ENCODE data around the gene NUDT16L1.
A peak's percentile ranks its signal among the peaks of the same experiment; 100 is the strongest.

The NUDT16L1 gene

DNA sequence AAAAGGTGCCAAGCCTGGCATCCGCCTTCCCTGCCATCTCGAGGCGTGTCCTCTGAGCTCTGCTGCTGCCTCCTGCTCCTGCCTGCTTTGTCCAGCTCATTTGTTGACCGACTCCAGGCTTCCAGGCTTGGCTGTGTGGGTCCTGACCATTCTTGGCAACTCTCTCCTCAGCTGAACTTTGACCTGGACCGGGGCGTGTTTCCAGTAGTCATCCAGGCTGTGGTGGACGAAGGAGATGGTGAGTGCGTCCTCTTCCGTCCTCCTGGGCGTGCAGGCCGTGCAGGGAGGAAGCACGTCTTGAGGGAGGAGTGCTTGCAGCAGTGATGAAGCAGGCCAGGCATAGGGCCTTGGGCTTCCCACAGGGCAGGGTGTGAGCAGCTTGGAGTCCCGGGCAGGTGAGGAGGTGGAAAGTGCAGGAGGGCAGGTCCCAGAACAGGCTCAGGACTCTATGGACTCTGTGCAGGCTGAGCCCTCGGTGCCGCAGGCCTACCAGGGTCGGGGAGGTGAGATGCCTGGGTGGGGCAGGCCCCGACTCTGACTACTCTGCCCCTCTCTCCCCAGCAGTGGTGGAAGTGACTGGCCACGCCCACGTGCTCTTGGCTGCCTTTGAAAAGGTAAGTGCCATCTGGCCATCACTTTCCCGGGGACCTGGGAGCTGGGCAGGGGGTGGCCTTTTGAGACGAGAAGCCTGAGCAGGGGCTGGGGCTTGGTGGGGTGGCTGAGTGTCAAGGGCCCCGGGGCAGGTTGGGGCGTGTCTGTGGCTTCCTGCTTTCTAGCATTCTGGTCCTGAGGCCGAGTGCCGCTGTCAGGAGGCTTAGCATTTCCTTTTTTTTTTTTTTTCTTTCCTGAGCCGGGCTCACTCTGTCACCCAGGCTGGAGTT is 28.6 kb upstream of the NUDT16L1 start:
- DNase-seq (ENCODE audit: low read depth), result peak; percentile 47

DNA sequence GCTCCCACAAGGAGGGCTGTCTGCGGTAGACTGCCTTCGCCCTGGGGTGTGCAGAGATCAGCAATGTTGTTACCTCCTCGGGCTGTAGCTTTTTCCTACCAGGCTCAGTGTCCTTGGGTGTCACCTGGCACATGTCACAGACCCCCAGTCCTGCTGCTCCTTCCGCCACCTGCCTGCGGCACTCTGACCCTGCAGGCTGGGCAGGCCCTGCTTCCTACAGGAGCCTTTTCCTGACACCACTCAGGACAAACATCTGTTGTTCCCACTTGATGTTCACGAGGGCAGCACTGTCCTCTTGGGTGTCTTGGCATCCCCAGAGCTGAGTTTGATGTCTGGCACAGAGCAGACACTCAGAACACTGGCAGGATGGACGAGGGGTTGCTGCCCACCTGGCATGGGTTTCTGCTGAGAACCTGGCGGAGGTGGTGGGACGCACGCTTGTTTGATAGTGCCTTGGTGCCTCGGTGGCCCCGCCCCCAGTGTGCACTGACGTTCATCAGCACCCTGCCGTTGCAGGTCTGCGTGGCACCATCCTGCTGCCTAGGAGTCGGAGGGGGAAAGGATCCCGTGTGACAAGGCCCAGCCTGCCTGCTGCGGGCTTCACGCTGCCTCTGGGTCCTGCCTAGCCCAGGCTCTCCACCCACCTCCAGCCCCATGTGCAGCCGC is 26.7 kb upstream of the NUDT16L1 start:
- DNase-seq (ENCODE audit: low read depth), result no peak

DNA sequence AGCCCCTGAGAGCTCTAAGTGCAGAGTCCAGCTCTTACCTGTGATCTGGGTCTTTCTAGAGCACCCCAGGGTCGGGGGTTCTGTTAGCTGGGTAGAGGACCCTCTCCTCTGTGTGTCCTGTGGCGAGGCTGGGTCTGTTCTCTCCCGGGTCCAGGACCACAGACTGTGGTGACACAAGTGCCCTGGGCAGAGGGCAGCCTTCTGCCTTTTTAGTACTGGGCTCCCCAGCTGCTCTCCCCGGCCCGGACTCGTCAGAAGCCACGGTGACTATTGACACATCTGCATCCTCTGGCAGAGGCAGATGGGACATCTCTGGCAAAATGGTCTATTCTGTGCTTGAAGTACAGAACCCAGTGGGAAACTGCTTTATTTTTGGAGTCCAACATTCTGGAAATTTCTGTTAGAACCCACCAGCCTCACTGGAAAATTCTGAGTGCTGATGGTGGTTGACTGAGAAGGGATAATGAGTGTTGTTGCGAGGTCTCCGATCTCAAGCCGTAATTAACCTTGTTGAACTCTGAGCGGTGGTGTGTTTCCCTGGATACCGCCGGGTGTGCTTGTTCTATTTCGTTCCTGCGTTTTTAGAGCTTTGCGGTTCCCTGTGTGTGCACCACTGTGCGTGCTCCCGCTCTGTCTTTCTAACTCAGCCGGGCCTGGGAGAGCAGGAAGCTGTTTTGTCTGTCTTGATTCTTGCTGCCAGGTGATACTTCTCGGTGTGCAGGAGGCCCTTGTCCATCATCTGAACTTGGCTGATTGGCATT is 26.0 kb upstream of the NUDT16L1 start:
- no peak for DNase-seq (ENCODE audit: low read depth)

DNA sequence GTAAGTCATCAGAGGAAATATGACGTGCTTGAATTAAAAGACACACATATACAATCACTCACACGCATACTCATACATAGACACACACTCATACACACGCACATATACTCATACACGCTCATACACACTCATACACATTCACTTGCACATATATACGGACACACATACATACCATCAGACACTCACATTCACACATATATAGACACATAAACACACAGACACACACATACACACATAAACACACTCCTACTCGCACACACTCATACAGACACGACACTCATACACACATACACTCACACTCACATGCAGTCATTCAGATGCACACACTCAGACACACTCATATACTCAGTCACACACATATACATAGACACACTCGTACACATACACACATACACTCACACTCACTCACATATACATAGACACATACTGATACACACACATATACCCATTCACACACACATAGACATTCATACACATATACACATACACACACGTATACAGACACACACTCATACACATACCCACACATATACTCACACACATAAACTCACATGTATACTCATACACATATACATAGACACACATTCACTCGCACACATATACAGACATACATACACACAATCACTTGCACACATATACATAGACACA is 24.9 kb upstream of the NUDT16L1 start:
- no peak for DNase-seq (ENCODE audit: low read depth)

DNA sequence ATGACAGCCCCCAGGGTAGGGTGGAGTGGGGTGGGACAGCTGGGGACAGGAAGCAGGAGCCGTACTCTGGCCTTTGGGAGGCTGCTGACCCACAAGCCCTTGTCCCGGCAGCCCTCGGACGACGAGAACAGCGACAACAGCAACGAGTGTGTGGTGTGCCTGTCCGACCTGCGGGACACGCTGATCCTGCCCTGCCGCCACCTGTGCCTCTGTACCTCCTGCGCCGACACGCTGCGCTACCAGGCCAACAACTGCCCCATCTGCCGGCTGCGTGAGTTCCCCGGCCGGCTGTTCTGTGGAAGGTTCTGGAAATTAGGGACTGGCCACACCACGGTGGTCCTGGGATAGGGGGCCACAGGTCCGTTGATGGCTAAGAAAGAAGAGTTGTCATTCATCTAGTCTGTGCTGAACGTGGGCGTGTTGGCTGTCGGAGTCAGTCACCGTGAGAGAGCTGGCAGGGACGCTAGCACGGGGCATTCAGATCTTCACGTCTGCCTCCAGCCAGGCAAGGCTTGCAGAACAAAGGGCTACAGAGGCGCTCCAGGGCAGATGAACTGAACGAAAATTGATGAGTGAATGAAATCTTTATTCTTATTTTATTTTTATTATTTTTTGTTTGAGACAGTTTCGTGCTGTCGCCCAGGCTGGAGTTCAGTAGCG is 19.8 kb upstream of the NUDT16L1 start:
- DNase-seq (ENCODE audit: low read depth), result no peak

DNA sequence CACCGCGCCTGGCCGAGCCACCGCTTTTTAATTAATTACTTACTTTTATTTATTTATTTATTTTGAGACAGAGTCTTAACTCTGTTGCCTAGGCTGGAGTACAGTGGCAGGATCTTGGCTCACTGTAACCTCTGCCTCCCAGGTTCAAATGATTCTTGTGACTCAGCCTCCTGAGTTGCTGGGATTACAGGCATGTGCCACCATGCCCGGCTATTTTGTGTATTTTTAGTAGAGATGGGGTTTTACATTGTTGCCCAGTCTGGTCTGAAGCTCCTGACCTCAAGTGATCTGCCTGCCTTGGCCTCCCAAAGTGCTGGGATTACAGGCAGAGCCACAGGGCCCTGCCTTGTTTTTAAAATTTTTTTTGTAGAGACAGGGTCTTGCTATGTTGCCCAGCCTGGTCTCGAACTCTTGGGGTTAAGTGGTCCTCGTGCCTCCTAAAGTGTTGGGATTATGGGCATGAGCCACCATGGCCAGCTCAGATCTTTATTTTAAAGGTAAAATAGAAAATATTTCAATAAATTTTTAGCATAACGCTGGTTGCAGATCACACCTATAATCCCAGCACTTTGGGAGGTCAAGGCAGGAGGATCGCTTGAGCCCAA is 18.3 kb upstream of the NUDT16L1 start:
- DNase-seq (ENCODE audit: low read depth), result no peak

DNA sequence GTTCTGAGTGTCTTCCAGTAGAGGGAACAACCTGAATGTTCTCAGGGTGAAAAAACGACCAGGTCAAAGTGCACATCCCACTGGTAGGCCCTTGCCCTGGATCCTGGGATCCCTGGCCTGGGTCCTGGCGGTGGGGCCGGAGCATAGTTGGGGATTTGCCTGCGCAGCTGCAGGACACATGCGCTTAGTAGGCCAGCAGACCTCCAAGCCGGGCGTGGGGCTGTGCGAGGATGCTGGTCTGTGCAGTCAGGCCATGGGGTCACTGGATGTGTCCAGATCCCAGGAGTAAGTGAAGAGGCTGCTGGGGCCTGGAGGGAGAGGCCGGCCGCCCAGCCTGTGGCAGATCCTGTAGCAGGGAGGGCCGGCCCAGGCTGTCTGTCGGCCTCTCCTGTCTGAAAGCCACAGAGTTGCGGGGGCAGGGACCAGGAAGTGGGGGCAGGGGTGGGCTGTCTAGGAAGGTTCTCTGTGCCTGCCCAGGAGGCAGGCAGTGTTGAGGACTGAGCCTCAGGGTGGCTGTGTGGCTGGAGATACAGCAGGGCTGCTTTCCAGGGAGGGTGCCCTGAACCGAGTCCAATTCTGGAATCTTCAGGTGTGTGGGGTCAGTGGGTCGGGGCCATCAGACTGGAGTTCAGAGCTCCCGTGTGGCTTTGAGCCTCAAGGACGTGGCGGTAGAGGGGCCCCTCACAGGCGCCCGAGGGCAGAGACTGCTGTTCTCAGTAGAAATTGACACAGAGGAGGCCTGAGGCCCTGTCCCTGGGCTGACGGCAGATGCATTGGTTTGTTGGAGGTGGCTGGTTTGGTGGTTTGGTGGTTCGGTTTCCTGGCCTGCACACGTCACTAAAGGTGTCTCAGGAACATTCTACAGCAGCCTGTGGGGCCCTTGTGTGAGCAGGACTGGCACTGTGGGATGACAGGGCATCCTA is 17.2 kb upstream of the NUDT16L1 start:
- DNase-seq (ENCODE audit: low read depth), result peak; percentile 54

DNA sequence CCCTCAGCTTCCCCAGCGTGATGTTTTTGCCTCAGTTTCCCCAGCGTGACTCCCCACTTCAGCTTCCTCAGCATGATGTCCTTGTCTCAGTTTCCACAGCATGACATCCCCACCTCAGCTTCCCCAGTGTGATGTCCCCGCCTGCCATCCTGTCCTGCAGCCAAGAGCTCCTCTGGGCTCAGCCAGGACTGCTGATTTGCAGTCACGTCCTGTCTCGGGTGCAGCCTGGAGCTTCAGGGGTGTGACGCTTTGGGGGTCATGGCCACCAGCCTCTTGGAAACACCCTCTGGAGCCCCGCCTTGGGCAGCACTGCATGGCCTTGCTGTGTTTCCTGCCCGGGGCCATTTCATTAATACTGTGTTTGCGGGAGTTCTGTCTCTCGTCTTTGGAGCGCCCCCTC is 16.5 kb upstream of the NUDT16L1 start:
- DNase-seq (ENCODE audit: low read depth), result no peak

DNA sequence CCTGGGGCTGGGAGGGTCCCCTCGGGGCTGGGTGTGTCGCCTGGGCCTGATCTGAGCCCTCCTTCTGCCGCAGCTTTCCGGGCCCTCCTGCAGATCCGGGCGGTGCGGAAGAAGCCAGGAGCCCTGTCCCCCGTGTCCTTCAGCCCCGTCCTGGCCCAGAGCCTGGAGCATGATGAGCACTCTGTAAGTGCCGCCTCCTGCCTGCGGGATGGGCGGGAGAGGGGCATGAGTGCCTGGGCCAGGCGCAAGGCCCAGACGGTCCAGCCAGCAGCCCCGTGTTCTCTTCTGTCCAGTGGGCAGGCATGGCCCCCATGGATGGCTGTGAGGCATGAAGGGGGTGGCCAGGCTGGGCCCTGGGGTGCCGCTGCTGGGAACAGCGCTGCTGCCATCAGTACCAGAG is 16.0 kb upstream of the NUDT16L1 start:
- DNase-seq (ENCODE audit: low read depth), result no peak

DNA sequence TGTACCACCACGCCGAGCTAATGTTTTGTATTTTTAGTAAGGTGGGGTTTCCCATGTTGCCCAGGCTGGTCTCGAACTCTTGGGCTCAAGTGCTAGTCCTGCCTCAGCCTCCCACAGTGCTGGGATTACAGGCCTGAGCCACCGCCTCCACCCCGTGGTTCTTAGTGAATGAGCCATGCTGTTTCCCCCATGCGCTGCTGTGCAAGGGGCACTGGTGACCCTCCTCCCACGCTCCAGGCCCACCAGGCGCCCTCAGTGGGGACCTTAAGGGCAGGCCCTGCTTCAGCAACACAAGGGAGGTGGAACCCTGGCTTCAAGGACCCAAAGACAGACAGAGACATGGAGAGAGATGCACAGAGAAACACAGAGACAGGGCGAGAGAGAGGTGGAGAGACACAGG is 15.4 kb upstream of the NUDT16L1 start:
- no peak for DNase-seq (ENCODE audit: low read depth)

DNA sequence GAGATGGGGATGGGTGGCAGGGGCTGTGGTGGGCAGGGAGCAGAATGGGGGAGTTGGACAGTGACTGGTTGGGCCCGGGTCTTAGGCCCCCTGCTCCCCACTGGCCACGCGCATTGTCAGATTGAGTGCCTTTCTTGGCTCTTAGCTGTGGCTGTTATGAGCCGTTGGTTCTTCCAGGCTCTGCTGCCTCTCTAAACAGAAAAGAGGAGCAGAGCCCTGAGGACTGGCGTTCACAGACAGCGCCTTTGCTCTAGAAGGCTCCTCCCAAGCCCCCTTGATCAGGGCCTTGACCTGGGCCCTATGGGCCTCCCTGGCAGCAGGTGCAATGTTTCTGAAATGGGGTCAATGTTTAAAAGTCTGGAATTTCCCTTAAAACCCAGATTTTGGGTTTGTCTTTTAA is 14.8 kb upstream of the NUDT16L1 start:
- no peak for DNase-seq (ENCODE audit: low read depth)

DNA sequence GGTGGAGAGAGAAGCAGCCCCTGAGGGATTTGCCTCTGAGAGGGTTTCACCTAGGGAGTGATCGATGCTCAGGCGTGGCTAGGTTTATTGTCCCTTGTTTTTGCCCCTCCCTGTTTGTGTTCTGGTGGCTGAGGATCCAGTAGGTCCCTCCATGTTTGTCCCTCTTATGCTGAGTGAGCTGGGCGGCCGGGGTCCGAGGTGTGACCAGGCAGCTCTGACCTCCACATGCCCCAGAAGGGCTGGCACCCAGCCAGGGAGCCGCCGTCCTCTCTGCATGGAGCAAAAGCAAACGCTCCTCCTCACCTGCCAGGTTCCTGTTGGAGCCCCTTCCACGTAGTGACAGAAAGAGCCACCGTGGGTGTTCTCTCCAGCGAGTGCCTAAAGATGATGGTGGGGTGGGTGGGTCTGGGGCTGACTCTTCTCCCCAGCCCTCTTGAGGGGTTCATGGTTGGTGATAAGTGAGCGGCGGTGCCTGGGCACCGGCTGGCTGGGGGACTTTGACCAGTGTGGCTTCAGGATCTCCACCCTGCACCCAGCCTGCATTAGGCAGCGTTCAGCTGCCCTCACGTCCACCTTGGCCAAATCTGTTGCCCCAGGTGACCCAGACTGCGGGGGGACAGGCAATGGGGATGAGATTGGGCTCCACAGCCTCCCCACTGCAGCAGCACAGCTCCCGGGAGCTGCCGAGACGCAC is 14.1 kb upstream of the NUDT16L1 start:
- DNase-seq (ENCODE audit: low read depth), result no peak

DNA sequence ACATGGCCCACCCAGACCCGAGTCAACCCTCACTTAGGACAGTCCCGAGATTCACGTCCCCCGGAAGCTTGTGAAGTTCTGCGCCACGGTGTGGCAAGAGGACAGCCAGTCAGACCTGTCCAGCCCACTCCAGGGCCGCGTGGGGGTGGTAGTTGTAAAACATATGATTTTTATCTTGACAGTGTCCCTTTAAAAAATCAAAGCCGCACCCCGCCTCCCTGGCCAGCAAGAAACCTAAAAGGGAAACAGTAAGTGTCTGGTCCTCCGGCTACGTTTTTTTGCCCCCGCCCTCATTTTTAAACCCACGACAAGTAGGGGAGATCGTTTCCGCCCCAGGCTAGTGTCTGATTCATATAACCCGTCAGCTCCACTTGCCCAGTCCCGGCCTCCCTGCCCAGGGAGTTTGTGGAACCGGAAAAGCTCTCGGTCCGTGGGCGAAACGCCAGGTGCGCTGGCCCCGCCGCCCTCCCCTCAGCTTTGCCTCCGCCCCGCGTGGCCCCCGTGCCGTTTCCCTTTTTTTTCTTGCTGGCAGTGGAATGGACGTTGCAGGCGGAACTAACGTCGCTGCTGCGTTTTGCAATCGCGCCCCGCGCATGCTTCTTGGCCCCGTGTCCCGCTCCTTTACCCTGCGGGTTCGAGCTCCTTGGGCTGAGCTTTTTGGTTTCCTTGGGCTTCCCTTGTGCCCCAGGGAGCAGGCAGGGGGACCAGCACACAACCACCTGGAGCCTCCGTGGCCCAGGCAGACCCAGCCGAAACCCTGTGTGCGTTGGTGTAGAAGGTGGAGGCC is 13.3 kb upstream of the NUDT16L1 start:
- DNase-seq (ENCODE audit: low read depth), result no peak

DNA sequence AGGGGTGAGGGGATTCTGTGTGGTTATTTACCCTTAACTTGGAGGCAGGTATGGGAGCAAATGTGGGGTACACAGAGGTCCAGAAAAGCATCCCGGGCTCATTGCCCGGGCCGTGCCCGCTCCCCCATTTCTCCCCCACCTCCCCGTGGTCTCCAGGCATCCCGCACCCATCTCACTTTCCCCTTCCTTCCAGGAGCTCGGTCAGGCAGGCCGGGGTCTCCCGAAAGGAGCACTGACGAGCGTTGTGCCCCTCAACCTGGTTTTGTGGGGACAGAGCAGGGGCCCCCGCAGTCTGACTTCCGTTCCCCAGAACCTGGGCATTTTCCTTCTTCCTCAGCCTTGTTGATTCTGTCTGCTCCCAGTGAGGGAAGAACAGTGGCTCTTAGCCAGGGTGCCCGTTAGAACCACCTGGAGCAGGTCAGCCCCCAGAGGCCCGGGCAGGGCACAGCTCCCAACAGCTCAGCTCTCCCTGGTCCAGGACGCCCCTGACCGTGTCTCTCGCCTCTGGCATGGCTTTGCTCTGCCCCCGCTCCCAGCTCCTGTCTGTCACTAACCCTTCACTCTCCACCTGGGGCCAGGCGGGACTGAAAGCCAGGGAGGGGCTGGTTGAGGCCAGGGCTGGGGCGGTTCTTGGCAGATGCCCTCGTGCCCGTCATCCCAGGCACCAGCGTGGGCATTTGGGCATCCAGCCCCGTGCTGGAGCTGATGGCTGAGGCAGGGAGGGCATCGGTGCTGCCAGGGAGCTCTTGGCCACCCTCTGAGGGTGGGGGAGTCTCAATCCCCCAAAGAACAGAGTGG is 12.5 kb upstream of the NUDT16L1 start:
- no peak for DNase-seq (ENCODE audit: low read depth)

DNA sequence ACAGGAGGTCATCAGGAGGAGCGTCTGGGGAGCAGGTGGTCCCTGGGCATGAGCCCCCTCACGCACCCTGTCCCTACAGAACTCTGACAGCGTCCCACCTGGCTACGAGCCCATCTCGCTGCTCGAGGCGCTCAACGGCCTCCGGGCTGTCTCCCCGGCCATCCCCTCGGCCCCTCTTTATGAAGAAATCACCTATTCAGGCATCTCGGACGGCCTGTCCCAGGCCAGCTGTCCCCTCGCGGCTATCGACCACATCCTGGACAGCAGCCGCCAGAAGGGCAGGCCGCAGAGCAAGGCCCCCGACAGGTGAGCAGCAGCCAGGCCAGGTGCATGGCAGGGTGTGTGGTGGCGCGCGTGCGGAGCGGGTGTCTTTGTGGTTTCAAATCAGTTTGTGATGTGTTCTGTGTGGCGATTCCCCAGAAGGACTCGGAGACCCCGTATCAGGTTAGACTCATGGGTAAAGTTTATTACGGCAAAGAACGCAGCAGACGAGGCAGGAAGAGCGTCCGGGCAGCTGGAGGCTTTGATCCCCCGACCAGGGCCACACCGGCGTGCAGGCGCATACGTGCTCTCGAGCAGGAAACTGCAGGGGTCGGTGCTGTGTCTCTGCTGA is 11.8 kb upstream of the NUDT16L1 start:
- no peak for DNase-seq (ENCODE audit: low read depth)

DNA sequence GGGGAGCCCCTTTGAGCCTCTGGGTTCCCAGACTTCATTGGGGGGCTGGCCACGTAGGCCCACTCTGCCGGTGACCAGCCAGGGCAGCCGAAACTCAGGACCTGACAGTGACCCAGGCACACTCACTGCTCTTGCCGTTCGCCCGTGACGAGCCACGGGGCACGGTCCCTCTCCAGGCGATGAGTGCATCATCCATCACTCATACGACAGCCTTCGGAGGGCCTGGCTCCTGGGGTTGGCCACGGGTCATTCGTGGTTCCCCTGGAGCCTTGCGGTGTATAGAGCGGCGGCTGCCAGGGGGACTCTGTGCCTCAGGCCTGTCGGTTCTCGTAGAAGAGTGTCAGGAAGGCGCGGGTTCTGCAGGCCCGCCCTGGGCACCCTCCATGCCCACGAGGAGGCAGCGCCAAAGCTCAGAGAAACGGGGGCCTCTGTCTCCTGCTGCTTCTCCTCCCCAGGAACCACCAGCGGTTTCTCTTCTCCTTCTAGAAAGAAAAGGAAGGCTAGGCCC is 11.2 kb upstream of the NUDT16L1 start:
- no peak for DNase-seq (ENCODE audit: low read depth)

DNA sequence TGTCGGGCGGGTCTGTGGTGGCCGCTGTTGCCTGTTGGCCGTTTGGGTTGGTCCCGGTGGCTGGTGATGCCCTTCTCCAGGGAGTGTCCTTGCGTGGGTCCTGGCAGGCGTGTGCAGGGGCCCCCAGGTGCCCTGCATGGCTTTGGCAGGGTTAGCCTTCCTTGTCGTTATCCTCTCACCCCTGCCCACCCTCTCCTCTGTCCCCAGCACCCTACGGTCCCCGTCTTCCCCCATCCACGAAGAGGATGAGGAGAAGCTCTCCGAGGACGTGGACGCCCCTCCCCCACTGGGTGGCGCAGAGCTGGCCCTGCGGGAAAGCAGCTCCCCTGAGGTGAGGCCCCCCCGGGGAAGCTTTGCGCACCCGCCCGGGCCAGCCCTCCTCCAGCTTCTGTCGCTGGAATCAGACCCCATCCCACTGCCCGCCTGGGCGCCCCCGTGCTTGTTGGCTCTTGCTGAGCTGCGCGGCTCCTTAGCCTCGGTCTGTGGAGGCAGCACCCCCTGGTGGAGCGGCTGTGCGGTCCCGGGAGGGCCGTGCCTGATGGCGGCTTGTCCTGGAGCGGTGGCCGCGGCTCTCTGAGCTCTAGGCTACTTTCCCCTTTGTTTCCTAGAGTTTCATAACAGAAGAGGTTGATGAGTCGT is 10.6 kb upstream of the NUDT16L1 start:
- DNase-seq (ENCODE audit: low read depth), result no peak
